GM19328 (cell line): Measurements from ENCODE around the gene TMEM187.

ENCODE experiments used
- ATAC-seq: cut with Tn5 transposase; IDR thresholded peaks from one replicate; pipeline ENCODE4 v1.9.1; 2021; ENCODE audit warnings: mild to moderate bottlenecking, moderate library complexity; ENCODE audit not compliant: unreplicated experiment

The TMEM187 gene, protein sequence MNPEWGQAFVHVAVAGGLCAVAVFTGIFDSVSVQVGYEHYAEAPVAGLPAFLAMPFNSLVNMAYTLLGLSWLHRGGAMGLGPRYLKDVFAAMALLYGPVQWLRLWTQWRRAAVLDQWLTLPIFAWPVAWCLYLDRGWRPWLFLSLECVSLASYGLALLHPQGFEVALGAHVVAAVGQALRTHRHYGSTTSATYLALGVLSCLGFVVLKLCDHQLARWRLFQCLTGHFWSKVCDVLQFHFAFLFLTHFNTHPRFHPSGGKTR

DNA sequence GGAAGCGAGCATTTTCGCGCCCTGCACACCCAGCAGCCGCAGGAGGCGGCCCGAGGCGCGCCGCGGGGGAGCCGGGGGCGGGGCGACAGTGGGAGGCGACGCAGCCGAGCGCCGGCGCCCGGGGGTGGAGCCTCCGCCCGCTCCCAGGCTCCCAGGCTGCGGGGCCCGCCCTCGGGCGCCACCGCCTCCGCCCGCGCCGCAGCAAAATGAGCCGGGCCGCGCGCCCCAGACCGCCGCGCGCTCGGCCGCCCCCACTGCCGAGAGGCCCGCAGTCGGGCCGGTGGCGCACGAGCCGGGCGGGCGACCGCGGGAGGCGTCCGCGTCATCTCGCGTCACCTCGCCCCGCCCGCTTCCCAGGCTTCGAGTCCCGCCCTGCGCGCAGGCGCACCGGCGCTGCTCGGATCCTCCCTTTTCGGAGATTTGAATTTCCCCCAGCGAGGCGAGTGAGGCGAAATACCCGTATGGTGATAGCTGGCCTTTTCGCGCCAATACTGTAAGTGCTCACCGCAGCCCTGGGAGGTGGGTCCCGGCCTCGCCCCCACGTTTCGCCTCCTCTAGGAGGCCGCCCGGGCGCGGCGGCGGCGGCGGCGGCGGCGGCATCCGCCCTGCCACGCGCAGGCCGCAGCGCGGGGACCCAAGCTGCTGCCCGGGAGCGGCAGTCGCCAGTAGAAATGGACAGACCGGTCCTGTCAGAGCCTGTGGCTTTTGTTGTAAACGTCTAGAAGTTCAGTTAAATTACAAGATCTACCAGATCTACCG lies at the start of gene TMEM187:
Gene TMEM187 (plus strand): TSS at position 387 of the 759 bp plus-strand sequence. CDS start 9,309 bp downstream, outside the sequence.
- ATAC-seq: peak; percentile 41

DNA sequence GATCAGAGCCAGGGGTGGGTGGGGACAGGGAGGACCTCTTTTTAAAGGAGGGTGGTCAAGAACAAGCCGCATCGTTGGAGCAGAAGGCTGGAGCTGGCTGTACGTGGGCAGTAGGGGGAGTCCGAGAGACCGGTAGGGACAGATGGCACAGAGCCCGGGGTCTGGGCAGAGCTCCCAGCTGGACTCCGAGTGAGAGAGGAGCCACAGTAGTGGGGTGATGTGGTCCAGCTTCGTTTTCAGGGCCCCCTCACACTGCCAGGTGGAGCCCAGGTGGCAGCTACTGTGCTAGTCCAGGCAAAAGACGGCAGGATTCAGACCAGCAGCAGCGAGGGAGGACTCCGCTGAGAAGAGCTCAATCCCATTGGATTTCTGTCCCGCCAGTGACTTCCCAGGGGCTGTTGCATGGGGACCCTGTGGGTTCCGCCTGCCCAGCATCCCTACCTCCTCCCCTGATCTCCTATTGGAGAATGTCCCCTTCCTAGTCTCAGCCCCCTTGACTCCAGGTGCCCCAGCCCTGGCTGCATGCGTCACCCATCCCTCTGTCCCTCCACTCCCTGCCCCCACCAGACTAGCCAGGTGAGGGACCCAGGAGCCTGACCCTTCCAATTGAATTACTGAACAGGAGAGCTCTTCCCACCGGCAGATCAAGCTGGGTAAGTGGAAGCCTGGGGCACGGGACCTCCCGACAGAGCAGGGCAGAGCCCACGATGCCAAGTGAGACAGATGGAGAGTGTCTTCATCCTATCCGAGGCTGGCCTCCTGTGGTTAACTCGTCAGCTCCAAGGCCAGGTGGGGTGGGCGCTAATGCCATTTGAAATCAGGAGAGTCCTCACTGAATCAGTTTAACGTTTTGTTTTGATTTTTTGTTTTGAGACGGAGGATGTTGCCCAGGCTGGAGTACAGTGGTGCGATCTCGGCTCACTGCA lies 49.4 kb upstream of the TMEM187 start:
- ATAC-seq: no peak

DNA sequence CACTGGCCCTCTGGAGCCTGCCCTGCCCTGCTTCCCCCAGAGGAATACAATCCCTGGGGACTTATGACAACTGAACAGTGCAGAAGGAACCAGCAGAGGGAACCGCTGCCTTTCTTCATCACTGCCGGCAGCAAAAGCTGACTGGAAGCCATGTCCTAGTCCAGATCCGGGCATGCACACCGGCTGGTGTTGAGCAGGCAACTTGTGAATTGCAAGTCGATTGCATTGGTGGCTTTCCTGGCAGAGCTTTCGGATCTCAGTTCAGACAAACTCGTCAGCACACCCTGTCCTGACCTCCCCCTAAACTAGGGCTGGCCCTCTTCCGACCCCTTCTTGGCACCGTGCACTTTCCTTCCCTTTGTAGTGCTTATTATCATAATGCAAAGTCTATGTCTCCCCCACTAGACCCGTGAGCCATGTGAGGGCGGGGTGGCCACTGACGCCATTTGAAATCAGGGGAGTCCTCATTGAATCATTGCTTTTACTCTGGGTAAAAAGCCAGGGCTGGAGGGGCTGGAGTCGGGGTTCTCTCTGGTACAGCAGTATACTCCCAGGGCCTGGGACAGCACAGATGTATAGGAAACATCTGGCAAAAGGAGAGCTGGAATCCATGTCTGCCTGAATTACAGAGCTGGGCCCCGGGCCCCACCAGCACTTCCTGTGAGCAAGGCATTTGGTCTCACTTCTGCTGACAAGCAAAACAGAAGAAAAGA lies 48.2 kb upstream of the TMEM187 start:
- no peak for ATAC-seq

DNA sequence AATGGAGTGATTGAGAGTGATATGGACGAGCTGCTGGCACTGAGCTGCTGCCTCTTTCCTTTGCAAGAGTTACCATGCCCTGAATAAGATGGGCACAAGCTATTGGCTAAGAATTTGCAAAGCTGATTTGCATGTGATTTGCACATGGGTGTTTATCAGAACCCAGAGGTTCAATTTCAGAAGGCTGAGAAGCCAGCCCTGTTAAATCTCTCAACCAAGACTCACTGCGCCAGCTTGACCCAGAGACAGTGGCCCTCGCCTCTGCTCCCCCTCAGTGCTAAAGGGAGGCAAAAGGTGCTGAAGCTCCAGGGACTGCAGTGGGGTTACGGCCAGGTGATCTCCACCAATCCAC lies 47.2 kb upstream of the TMEM187 start:
- no peak for ATAC-seq

DNA sequence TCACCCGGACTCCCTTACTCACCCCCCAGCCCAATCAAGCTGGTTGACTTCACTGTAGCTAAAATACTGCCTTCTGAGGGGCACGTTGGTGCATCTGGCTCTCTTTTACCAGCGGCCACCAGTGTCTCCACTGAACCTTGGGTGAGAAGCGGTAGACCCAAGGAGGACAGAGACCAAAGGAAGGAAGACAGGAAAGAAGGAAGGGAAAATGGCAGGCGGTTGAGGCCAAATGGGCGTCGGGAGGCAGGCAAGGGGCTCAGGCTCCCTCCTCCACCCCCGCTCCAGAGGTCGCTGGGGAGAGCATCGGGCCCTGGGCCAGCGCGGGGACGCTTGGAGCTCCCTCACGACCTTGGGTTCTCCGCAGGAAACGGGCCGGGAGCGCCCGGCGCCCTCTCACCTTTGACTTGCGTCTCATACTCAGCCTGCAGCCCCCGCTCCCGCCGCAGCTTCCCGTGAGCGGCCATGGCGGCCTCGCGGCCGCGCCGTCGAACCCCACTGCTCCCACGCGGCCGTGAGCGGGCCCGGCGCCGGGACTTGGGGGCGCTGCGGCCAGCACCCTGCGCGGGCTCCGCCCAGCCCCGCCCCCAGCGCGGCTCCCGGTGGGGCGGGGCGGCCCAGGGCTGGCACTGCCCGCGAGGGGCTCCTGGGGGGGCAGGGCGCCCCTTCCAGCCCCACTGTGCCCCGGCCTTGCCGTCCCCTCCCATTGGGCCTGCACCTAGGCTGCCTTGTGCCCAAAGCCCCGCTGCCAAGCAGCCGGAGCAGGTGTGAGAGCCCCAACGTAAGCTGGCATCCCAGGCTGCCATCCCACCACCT lies 46.6 kb upstream of the TMEM187 start, which contains the start of gene ARHGAP4:
Gene ARHGAP4 (minus strand): TSS at position 526 of the 813 bp plus-strand sequence. CDS start 62 bp downstream, at position 464.
- no peak for ATAC-seq

DNA sequence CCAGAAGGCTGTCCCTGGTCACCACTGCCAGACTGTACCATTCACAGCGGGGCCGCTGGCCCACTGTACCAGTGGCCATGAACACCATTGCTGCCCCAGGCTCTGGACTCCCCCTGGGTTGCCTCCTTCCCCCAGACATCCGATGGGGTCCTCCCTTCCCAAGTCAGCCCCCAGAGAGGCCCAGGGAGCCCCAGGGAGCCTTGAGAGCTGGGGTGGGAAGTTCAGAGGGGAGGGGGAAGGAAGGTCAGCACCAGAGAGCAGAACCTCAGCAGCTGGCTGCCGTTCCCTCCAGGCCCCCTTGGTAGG lies 46.0 kb upstream of the TMEM187 start:
- ATAC-seq: no peak

DNA sequence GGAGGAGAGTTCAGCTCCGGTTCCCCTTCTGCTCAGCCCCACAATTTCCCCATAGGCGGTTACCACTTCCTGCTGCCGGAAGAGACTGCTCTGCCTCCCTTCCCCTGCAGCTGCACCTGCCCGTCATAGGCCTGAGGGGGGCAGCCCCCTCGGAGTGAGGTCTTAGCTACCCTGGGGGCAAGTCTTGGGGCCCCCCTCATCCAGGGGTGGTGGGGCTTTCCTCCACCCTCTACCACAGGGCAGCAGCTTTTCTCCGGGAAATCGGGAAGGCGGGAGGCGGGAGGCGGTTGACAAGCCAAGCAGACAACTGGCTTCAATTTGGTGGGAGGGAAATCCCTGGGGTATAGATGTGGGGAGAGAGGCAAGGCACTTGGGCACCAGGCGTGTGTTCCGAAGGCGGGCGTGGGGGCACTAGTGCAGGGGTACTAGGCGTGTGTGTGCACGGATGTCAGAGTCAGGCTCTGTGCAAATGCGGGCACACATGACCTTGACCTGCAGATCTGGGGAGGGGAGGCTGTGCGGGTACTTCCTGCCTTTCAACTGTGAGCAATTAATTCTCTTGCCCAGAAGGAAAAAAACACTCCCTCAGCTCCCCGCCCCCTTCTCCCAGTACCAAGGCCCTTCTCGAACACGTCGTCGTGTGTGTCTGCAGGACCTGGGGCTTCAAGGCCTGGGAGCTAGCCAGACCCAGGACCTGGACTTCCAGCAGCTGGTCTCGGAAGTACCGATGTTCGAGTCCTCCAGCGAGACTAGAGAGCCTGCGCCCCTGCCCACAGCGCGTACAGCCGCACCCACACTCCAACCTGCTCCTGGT lies 45.5 kb upstream of the TMEM187 start:
- ATAC-seq: peak; percentile 45

DNA sequence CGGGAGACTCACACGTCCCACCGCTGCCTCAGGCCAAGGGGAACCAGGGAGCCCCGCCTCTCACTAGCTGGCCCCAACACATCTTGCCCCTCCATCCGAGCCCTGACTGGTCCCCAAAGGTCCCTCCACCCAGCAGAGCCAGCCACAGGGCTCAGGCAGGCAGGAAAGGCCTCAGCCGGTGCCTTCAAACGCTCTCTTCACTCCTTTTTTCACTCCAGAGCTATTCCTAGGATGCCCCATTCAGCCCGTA lies 45.0 kb upstream of the TMEM187 start:
- ATAC-seq: no peak

DNA sequence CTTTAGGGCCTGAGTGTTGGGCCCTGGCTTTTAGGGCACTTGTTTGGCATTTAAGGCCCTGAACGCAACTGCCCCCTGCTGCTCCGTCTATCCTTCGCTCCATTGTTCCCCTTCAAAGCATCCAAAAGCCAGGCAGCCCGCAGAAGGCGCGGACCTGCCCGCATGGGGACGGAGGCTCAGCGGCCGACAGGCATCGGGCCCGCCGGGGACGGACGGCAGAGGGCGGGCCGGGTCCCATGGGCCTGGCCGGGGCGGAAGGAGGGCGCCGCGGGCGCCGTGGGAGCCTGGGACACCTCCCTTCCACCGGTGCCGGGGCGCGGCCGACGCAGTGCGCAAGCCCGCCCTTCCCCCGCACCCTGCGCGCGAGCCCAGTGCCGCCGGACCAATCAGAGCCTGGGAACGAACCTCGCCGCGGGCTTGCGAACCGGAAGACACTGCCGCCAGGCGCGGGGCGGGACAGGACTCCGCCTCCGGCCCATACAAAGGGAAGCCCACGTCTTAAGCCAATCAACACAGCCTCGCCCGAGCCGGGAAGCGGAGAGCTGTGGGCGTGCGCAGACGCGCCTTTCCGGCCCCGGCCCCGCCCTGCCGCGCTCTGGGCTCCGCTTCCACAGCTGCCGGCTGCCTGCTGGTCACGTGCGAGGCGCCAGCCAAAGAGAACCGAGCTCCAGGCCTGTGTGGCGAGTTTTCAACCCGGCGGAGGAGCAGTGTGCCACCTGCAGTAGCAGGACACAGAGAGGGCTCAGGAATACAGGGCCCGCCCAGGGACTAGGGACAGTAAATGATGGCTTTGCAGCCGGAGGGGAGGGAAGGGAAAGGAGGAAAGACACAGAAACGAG lies 44.4 kb upstream of the TMEM187 start:
- ATAC-seq: peak; percentile 70

DNA sequence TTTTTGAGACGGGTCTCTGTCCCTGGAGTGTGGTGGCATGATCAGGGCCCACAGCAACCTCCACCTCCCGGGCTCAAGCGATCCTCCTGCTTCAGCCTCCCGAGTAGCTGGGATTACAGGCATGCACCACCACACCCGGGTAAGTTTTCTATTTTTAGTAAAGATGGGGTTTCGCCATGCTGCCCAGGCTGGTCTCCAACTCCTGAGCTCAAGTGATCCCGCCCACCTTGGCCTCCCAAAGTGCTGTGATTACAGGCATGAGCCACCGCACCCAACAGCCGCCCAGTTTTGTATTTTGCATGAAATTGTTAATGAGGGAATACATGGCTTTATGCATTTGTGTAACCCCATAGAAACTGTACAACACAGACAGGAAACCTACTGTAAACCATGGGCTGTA lies 43.7 kb upstream of the TMEM187 start:
- no peak for ATAC-seq

DNA sequence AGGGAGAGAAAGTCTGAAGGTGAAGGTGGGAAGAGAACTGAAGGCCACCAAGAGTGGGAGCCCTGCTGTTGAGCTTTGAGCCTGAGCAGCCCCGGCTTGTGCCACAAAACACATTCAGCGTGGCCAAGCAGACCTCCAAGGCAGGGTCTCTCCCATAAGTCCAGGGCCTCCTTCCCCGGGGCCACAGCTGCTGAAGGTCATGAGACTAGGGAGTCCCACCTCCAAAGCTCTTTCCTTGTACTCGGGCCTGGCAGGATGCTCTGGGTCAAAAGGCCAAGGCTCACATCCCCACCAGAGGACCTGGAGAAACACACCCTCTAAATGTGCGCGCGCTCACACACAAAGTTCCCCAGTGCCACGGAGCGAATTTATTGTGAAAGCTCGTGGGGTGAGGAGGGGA lies 43.0 kb upstream of the TMEM187 start:
- no peak for ATAC-seq

DNA sequence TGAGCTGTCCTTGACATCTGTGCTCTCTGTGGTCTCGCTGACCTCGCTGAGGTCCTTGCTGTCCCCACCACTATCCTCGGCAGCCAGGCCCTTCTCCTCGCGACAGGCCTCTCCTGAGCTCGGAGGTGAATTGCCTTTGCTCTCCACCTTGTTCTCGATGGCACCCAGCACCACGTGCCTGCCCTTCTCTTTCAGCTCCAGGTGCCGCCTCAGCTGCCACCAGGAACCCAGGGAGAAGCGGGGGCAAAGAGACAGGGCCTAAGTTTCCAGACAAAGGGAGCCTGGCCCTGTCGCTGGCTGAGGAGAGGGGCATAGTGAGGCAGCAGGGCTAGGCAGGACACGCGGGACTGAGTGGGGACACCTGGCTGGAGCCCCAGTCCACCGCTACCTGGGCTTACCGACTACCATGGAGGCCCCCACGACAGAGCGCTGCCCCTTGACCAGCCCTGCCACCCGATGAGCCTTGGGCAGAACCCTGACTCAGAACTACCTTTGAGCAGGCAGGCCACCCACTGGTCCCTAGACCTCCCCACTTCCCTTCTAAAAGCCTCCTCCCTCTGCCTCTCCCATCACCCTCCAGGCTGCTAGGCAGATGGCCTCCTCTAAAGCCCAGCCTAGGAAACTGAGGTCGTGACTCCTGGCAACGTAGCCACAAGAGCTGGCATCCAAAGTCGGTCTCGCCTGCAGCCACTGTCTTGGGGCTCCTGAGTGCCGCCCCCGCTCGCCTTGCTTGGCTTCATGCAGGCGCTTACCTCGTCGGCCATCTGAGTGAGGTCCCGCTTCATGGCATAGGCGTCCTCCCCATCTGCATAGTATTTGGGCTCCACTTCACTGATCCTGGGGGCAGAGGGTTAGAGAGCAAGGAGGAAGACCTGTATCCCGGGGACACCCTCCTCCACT lies 42.3 kb upstream of the TMEM187 start:
- no peak for ATAC-seq

DNA sequence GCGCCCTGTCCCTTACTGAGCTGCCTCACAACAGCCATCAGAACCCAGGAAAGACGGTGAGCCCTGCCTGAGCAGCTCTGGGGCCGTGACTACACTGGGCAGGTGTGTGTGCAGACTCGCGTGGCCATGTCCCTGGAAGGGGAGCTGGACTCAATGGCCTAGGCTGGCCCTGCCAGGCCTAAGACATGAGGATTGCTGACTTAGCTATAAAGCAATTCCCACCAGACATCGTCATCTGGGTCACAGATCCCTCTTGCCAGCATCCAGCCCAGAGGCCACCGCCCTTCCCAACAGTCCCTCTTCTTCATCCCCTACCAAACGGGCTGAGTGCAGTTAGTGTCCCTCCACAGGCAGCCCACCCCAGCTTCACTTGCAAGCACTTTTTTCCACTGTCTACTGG lies 41.4 kb upstream of the TMEM187 start:
- no peak for ATAC-seq

DNA sequence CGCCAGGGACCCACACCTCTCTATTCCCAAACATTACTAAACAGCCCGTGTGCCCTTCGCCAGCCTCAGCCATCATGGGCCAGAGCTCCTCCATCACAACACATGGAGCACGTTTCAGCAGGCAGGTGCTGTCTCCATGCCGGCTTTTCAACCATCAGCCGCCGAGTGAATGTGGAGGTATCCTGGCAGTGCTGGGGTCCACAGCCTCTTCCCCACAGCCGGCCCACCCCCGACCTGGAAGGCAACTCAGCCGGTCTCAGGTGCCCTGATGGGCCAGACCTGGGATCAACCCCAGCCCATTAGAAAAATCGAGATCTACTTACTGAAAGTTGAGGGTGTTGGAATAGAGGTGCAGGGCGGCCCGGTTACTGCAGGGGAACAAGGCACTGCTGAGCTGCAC lies 40.8 kb upstream of the TMEM187 start:
- no peak for ATAC-seq

DNA sequence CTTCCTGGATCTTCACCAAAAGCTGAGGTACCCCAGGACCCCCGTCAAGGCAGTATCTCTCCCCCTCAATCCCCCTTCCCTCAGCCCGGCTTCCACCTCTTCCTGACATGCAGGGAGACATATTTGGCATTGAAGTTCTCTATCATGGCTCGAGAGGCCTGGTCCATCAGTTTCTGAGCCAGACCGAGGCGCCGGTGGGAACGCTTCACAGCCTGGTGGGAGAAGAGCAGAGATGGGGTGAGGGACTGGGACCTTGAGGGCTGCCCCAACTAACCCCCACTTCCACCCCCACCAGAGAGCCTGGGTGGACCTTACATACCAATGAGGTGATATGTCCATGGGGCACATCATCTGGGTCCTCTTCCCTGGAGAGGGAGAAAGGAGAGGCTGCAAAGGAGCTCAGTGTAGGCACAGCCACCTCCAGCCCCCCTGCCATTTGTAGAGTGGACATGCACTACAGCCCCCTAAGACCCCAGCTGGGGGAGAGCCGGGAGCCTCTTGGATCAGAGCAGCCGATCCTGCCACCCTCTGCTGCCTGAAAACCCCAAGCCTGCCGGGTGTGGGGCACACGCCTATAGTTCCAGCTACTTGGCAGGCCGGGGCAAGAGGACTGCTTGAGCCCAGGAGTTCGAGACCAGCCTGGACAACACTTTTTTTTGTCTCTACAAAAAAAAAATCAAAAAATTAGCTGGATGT lies 40.2 kb upstream of the TMEM187 start:
- ATAC-seq: no peak

DNA sequence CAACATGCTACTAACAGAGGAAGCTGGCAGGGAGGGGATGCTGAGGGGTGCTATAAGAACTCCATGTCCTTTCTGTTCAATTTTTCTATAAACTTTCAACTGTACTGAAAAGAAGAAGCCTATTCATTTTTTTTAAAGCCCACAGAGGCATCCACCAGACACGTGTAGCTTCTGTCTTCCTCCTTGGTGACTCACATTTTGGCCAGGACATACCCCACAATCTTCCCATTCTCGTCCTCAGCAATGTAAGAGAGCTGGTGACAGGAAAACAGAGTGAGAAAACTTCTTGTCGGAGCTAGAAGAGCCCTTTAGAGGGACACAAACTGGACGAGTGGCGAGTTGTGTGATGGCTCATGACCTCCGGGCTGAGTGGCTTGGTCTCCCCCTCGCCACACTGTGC lies 38.8 kb upstream of the TMEM187 start:
- no peak for ATAC-seq

DNA sequence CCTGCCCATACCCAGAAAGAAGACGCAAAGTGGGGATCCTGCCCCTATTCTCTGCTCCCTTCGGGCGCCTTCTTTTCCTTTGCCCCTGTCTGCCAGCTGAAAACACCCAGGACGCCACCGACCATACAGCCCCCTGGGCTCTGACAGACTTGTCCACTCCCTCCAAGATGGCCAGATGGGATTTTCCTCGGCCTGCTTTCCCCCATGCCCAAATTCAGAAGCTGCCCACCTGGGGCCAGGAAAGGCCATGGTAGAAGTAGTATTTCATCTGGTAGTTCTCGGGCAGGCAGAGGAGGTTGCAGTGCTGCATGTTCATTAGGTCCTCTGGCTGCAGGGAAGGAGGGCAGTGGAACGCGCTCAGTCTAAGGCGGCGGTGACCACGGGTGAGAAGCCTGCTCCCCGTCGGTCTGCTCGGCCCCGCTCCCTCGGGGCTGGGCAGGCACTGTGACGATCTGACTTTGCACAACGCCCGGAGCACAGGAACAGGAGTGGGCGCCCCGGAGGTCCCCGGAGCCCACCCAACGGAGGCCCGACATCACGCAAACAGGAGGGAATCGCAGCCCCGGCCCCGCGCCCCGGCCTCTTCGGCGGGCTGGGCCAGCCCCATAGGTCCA lies 38.3 kb upstream of the TMEM187 start:
- ATAC-seq: peak; percentile 19
